Activated CD8-positive, alpha-beta T cell treated with anti-CD3 and anti-CD28 coated beads for 36 hours (primary cell): ENCODE measurements around the gene CDC42EP4. TPM values are rescaled to one million over a fixed set of nuclear protein-coding genes. Genes with fewer than 3 reads are reported as not detected.

ENCODE experiments used
- ATAC-seq: fragments of 200-7000 bp; cut with Tn5 transposase; one replicate; pipeline ENCODE4 v1.10.0; 2021; ENCODE audit warnings: mild to moderate bottlenecking, moderate library complexity
- CTCF ChIA-PET: fragments of 350-600 bp; sonication (Branson Sonifier 250); formaldehyde crosslinking; loops from one replicate; lab custom pipeline; 2021; ENCODE audit warnings: antibody characterized with exemption; lab: Charles Lee
- POLR2A ChIA-PET: fragments of 350-600 bp; sonication (Branson Sonifier 250); formaldehyde crosslinking; loops from one replicate; lab custom pipeline; 2021; ENCODE audit warnings: antibody characterized with exemption; lab: Charles Lee
- DNase-seq: peaks from one replicate; pipeline ENCODE4 v3.0.0-alpha.2; 2020
- H3K27ac Mint-ChIP-seq: one replicate; pipeline ENCODE4 v1.8.0; 2021; ENCODE audit warnings: mild to moderate bottlenecking, mixed read lengths
- H3K27me3 Mint-ChIP-seq: one replicate; pipeline ENCODE4 v1.8.0; 2021; ENCODE audit warnings: mixed read lengths
- H3K36me3 Mint-ChIP-seq: one replicate; pipeline ENCODE4 v1.8.0; 2021; ENCODE audit warnings: low read depth, mixed read lengths
- H3K4me1 Mint-ChIP-seq: one replicate; pipeline ENCODE4 v1.8.0; 2021; ENCODE audit warnings: low read depth, mixed read lengths
- H3K4me3 Mint-ChIP-seq: one replicate; pipeline ENCODE4 v1.8.0; 2021; ENCODE audit warnings: mild to moderate bottlenecking, moderate library complexity, mixed read lengths
- H3K9me3 Mint-ChIP-seq: one replicate; pipeline ENCODE4 v1.8.0; 2021; ENCODE audit warnings: mixed read lengths
- CTCF ChIP-seq: fragments of 200-600 bp; IDR thresholded peaks from one replicate; pipeline ENCODE4 v1.8.0; 2022; ENCODE audit warnings: antibody characterized with exemption, mild to moderate bottlenecking
- intact Hi-C: fragments of 100-400 bp; cut with micrococcal nuclease; formaldehyde crosslinking; loops from one replicate; pipeline ENCODE4 v1.10.0; 2022
- total RNA-seq, 2 experiments: library from RNA; stranded (reverse); gene quantifications; one replicate each; pipeline ENCODE4 v1.2.3, GENCODE V29; 2021

CDC42EP4 gene
- total RNA-seq, 2 experiments from 2014 or later, result 0.72 to 1.1 TPM

GRCh38 chr17:73358668-73359067 lies 46.9 kb upstream of the CDC42EP4 start:
- Mint-ChIP-seq H3K27ac (no peak overlapping the region), H3K4me3 (no peak overlapping the region), H3K9me3 (no peaks in the 10 kb centered on the region), H3K36me3 (no peaks in the 10 kb centered on the region), H3K4me1 (no peaks in the 10 kb centered on the region), H3K27me3 (no peaks in the 10 kb centered on the region)
- no peak for TF ChIP-seq CTCF
- intact Hi-C loops, result no loop called here
- POLR2A ChIA-PET, result no interaction called here
- DNase-seq (no peak), ATAC-seq (no peak)
- CTCF ChIA-PET, result interaction anchor here (0.8 to 0.9 kb wide), 2 partner anchors 11 to 104 kb away, joined by 3 read pairs; no protein-coding TSS in a partner anchor

- intact Hi-C loops, result no loop called here
- Mint-ChIP-seq H3K4me3 (no peak overlapping the region), H3K9me3 (no peaks in the 10 kb centered on the region), H3K36me3 (no peaks in the 10 kb centered on the region), H3K27me3 (no peaks in the 10 kb centered on the region), H3K27ac (no peak overlapping the region), H3K4me1 (no peaks in the 10 kb centered on the region)
- TF ChIP-seq CTCF, result no peak
- ChIA-PET CTCF (interaction anchor here (1.0 kb wide), 1 partner anchor 13 kb away, joined by 3 read pairs; no protein-coding TSS in a partner anchor), POLR2A (no interaction called here)
- ATAC-seq (no peak), DNase-seq (no peak)
Measured at GRCh38 chr17:73357981-73358380, 46.2 kb upstream of the CDC42EP4 start.

GRCh38 chr17:73357318-73357717 lies 45.5 kb upstream of the CDC42EP4 start:
- intact Hi-C loops, result no loop called here
- DNase-seq (no peak), ATAC-seq (no peak)
- no peaks in the 10 kb centered on the region for H3K4me1 Mint-ChIP-seq
- no peak for TF ChIP-seq CTCF
- CTCF ChIA-PET, result interaction anchor here (1.0 kb wide), 1 partner anchor 14 kb away, joined by 3 read pairs; no protein-coding TSS in a partner anchor
- H3K9me3 Mint-ChIP-seq, result no peaks in the 10 kb centered on the region
- H3K27ac Mint-ChIP-seq, result no peak overlapping the region
- POLR2A ChIA-PET, result no interaction called here
- no peaks in the 10 kb centered on the region for H3K36me3 Mint-ChIP-seq
- H3K27me3 Mint-ChIP-seq, result no peaks in the 10 kb centered on the region
- no peak overlapping the region for H3K4me3 Mint-ChIP-seq

- H3K9me3 Mint-ChIP-seq, result no peaks in the 10 kb centered on the region
- no peak for TF ChIP-seq CTCF
Measured at GRCh38 chr17:73356561-73357170, 44.9 kb upstream of the CDC42EP4 start.

GRCh38 chr17:73354423-73355284 lies 42.9 kb upstream of the CDC42EP4 start:
- POLR2A ChIA-PET, result no interaction called here

More at GRCh38 chr17:73356561-73357170, 44.9 kb upstream of the CDC42EP4 start:
- no peaks in the 10 kb centered on the region for H3K27me3 Mint-ChIP-seq
- no peak overlapping the region for H3K27ac Mint-ChIP-seq
- H3K36me3 Mint-ChIP-seq, result no peaks in the 10 kb centered on the region
- no peak overlapping the region for H3K4me3 Mint-ChIP-seq
- DNase-seq (no peak), ATAC-seq (no peak)
- ChIA-PET POLR2A (no interaction called here), CTCF (no interaction called here)
- intact Hi-C loops, result no loop called here
- no peaks in the 10 kb centered on the region for H3K4me1 Mint-ChIP-seq

More at GRCh38 chr17:73354423-73355284, 42.9 kb upstream of the CDC42EP4 start:
- CTCF ChIA-PET, result interaction anchor here (0.8 kb wide), 1 partner anchor 15 kb away, joined by 3 read pairs; no protein-coding TSS in a partner anchor
- no peaks in the 10 kb centered on the region for H3K9me3 Mint-ChIP-seq
- intact Hi-C loops, result no loop called here
- H3K4me1 Mint-ChIP-seq, result no peaks in the 10 kb centered on the region
- no peaks in the 10 kb centered on the region for H3K27me3 Mint-ChIP-seq
- no peak overlapping the region for H3K27ac Mint-ChIP-seq
- no peak for TF ChIP-seq CTCF
- H3K36me3 Mint-ChIP-seq, result no peaks in the 10 kb centered on the region
- DNase-seq (no peak), ATAC-seq (no peak)
- H3K4me3 Mint-ChIP-seq, result no peak overlapping the region
